AG09309 (cell line): ENCODE data around the gene TBX6.

Source experiments
- DNase-seq: peaks from one replicate; pipeline ENCODE4 v3.0.0-alpha.2; 2010; ENCODE audit warnings: low read depth
- H3K4me3 ChIP-seq: 2 replicates; pipeline ENCODE4 v1.5.1; 2011; ENCODE audit warnings: mild to moderate bottlenecking, low read depth, low read length, moderate library complexity; ENCODE audit not compliant: control insufficient read depth
- CTCF ChIP-seq: IDR thresholded peaks from 2 replicates; pipeline ENCODE4 v1.5.1; 2011; ENCODE audit warnings: mild to moderate bottlenecking, low read depth, low read length, inconsistent platforms; ENCODE audit not compliant: insufficient read depth, control insufficient read depth; ENCODE audit errors: missing control alignments

The TBX6 gene

GRCh38 chr16:30054451-30054850 is 37.3 kb downstream of the TBX6 start:
- no peak for TF ChIP-seq CTCF
- H3K4me3 ChIP-seq, result no peak overlapping the region
- no peak for DNase-seq

GRCh38 chr16:30053376-30054015 is 38.2 kb downstream of the TBX6 start:
- peak overlapping the region; percentile 89 for H3K4me3 ChIP-seq
- DNase-seq, result no peak
- TF ChIP-seq CTCF, result no peak

GRCh38 chr16:30052671-30053372 is 38.9 kb downstream of the TBX6 start:
- H3K4me3 ChIP-seq, result peak overlapping the region; percentile 89
- DNase-seq, result no peak
- TF ChIP-seq CTCF, result no peak

DNA sequence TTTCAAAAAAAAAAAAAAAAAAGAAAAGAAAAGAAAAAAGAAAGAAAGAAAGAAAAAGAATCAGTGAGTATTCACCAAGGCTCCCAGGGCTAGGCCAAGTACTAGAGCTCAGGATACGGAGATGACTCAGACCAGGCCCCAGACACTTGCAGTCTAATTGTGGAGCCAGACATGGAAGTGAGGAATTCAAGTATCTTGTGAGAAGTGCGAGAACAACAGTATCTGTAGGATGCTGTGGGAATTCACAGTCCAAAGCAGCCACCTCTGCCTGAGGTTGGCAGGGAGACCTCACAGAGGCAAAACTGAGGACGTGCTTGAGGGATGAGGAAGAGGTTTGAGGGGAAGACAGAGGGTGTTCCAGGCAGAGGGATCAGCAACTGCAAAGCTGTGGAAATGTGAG is 40.2 kb downstream of the TBX6 start:
- no peak for DNase-seq

GRCh38 chr16:30049871-30050270 is 41.9 kb downstream of the TBX6 start:
- no peak for TF ChIP-seq CTCF
- no peak for DNase-seq
- no peak overlapping the region for H3K4me3 ChIP-seq

More for the DNA sequence above, 40.2 kb downstream of the TBX6 start:
- TF ChIP-seq CTCF, result no peak
- no peak overlapping the region for H3K4me3 ChIP-seq

GRCh38 chr16:30046588-30046987 is 45.1 kb downstream of the TBX6 start:
- TF ChIP-seq CTCF, result no peak
- no peak for DNase-seq
- H3K4me3 ChIP-seq, result no peak overlapping the region
